Panc1 (cell line): ENCODE data around the gene ZSWIM8. TPM values are rescaled to one million over a fixed set of nuclear protein-coding genes. Genes with fewer than 3 reads are reported as not detected.
A peak's percentile ranks its signal among the peaks of the same experiment; 100 is the strongest.

Experiments
- ATAC-seq: fragments of 200-7000 bp; cut with Tn5 transposase; 2 replicates; pipeline ENCODE4 v1.9.1; 2020; ENCODE audit warnings: mild to moderate bottlenecking, moderate library complexity
- BruUV-seq: library from RNA; stranded (reverse); fragments of 400-500 nt; replicated peaks from 2 replicates; lab custom pipeline; 2021; lab: Mats Ljungman, UMichigan
- CTCF ChIA-PET: fragments of 300-600 bp; sonication (Branson Sonifier 250); formaldehyde crosslinking; loops from one replicate; lab custom pipeline; 2022; ENCODE audit warnings: antibody characterized with exemption; lab: Charles Lee
- POLR2A ChIA-PET: fragments of 300-600 bp; sonication (Branson Sonifier 250); formaldehyde crosslinking; loops from one replicate; lab custom pipeline; 2022; ENCODE audit warnings: antibody characterized with exemption; lab: Charles Lee
- DNase-seq: peaks from one replicate; pipeline ENCODE4 v3.0.0-alpha.2; 2010; ENCODE audit warnings: low read depth, low spot score
- H3K27ac ChIP-seq: 2 replicates; pipeline ENCODE4 v1.5.1; 2011; ENCODE audit warnings: mild to moderate bottlenecking, low read length, inconsistent platforms
- H3K27me3 ChIP-seq: fragments of 200-500 bp; sonication (Bioruptor generic); 2 replicates; pipeline ENCODE4 v1.6.0; 2014; ENCODE audit warnings: low read length, inconsistent platforms; ENCODE audit not compliant: control insufficient read depth, insufficient read depth
- H3K36me3 ChIP-seq: fragments of 200-500 bp; sonication (Bioruptor generic); 2 replicates; pipeline ENCODE4 v1.5.1; 2014; ENCODE audit warnings: inconsistent platforms, mild to moderate bottlenecking, low read length, moderate library complexity; ENCODE audit not compliant: control insufficient read depth, insufficient read depth
- H3K4me1 ChIP-seq: 2 replicates; pipeline ENCODE4 v1.5.1; 2011; ENCODE audit warnings: inconsistent platforms, mild to moderate bottlenecking, low read length, moderate library complexity; ENCODE audit not compliant: control insufficient read depth, insufficient read depth
- H3K4me3 ChIP-seq, 2 experiments: 2 replicates each; pipeline ENCODE4 v1.5.1; 2011 to 2012; ENCODE audit warnings: low read depth in 2 of 2, low read length in 2 of 2, mild to moderate bottlenecking in 2 of 2, inconsistent platforms in 1 of 2, moderate library complexity in 1 of 2
- H3K9me3 ChIP-seq: fragments of 200-500 bp; sonication (Bioruptor generic); 2 replicates; pipeline ENCODE4 v1.5.1; 2014; ENCODE audit warnings: low read depth, mild to moderate bottlenecking, inconsistent platforms, low read length, moderate library complexity; ENCODE audit not compliant: control insufficient read depth, insufficient read depth
- CTCF ChIP-seq: fragments of 450-650 bp; IDR thresholded peaks from 2 replicates; pipeline ENCODE4 v1.5.1; 2017; ENCODE audit warnings: mild to moderate bottlenecking
- POLR2AphosphoS5 ChIP-seq: IDR thresholded peaks from 2 replicates; pipeline ENCODE4 v1.6.1; 2012; ENCODE audit warnings: mild to moderate bottlenecking, low read depth, low read length, moderate library complexity
- REST ChIP-seq, 2 experiments: IDR thresholded peaks; 2 replicates each; pipeline ENCODE4 v1.6.1; 2011 to 2012; ENCODE audit warnings: low read depth in 2 of 2, control low read depth in 1 of 2, low read length in 1 of 2, mild to moderate bottlenecking in 1 of 2, moderate library complexity in 1 of 2; ENCODE audit not compliant: insufficient read depth in 1 of 2
- SIN3A ChIP-seq: IDR thresholded peaks from 2 replicates; pipeline ENCODE4 v1.6.1; 2012; ENCODE audit warnings: low read depth, mild to moderate bottlenecking, low read length, moderate library complexity, borderline replicate concordance; ENCODE audit not compliant: insufficient read depth
- TCF7L2 ChIP-seq: IDR thresholded peaks from 2 replicates; pipeline ENCODE4 v1.6.1; 2011; ENCODE audit warnings: mild to moderate bottlenecking, low read depth, low read length, inconsistent platforms
- in situ Hi-C: cut with HindIII; loops from 2 replicates; pipeline ENCODE4 v1.10.0; 2016; ENCODE audit warnings: low sequenced_read_pairs, low pct_unique_long_range_greater_than_20kb
- intact Hi-C: fragments of 100-400 bp; cut with micrococcal nuclease; formaldehyde crosslinking; loops from one replicate; pipeline ENCODE4 v1.10.0; 2022; ENCODE audit not compliant: unreplicated experiment
- total RNA-seq: library from RNA; stranded (reverse); gene quantifications from one replicate; pipeline ENCODE4 v1.2.1, GENCODE V29; 2021; ENCODE audit not compliant: unreplicated experiment

The ZSWIM8 gene
- total RNA-seq, 1 experiment from 2014 or later = 109 TPM

GRCh38 chr10:73782749-73783085 is 2.7 kb upstream of the ZSWIM8 start:
- POLR2A ChIA-PET = no interaction called here
- intact Hi-C loops (no loop called here), in situ Hi-C loops (no loop called here)
- Histone ChIP-seq H3K4me3 (peak overlapping the region; percentile 81 to 89), H3K27ac (peak overlapping the region; percentile 94), H3K27me3 (no peaks in the 10 kb centered on the region), H3K36me3 (peaks cover 3% of the 10 kb centered on the region; the same call in 1 of the 2 replicates), H3K4me1 (peaks cover 36% of the 10 kb centered on the region), H3K9me3 (no peaks in the 10 kb centered on the region)
- TF ChIP-seq TCF7L2 (no peak), SIN3A (no peak), REST (IDR thresholded peaks at IDR 0.05; ENCODE audit: insufficient read depth in 1 of 2, low read depth in 2 of 2, low read length in 1 of 2) (no peak), POLR2AphosphoS5 (no peak), CTCF (no peak)
- no peak for DNase-seq
- ATAC-seq = no peak
- BruUV-seq = TSS peak; percentile 65
- CTCF ChIA-PET = no interaction called here

GRCh38 chr10:73785721-73786511 is 510 bp downstream of the ZSWIM8 start:
- intact Hi-C loops = no loop called here

More at GRCh38 chr10:73785721-73786511, 510 bp downstream of the ZSWIM8 start:
- DNase-seq (no peak), ATAC-seq (peak; percentile 2)
- H3K9me3 ChIP-seq = no peaks in the 10 kb centered on the region
- ChIA-PET POLR2A (interaction anchor here (0.6 kb wide), 2 partner anchors 18 to 41 kb away, joined by 3 read pairs; no protein-coding TSS in a partner anchor), CTCF (no interaction called here)
- TF ChIP-seq CTCF = no peak
- TF ChIP-seq SIN3A = peak; percentile 57; the same call in 1 of the 2 replicates
- TF ChIP-seq REST (IDR thresholded peaks at IDR 0.05; ENCODE audit: insufficient read depth in 1 of 2, low read depth in 2 of 2, low read length in 1 of 2) = peak; percentile 65 to 76; a peak in 3 of 4 replicates
- BruUV-seq = no TSS peak
- in situ Hi-C loops = no loop called here
- peaks cover 20% of the 10 kb centered on the region for H3K4me1 ChIP-seq
- H3K27me3 ChIP-seq = no peaks in the 10 kb centered on the region
- H3K36me3 ChIP-seq = peaks cover 9% of the 10 kb centered on the region; the same call in 1 of the 2 replicates
- H3K27ac ChIP-seq = peak overlapping the region; percentile 92
- H3K4me3 ChIP-seq = peak overlapping the region; percentile 86 to 95
